Pons (tissue), 1 donor: Measurements from ENCODE around the gene CPTP.
"Not testable (repeated sequence)": the region's sequence is repeated elsewhere in the genome, so short reads cannot be mapped to it uniquely, and the experiment has no call there.

Experiments
- DNase-seq: peaks from one replicate; pipeline ENCODE4 v3.0.0-alpha.2; 2016; ENCODE audit warnings: low spot score

Gene CPTP

DNA sequence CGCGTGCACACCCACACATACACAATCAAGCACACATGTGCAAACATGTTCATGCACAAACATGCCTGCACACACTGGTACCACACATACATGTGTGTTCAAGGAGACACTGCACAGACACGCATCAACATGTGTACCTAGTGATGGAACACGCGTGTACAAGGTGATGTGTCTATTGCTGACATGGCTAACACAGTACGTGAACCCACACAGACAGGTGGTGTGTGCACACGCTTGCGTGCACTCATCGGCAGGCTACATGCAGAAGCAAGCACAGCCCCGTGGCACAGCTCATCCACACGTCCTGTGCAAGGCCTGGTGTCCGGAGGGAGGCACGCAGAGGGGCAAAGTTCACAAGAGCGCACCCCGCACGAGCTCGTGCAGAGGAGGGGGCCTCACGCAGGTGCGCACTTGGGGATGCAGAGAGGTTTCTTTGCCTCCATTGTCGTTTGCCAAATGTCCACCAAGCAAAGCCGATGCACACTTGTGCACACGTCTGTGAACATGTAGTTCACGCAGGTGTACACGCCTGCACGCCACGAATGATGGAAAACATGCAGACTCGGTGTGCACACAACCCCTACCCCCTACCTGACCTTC lies 17.8 kb upstream of the CPTP start:
- peak; percentile 29 for DNase-seq

DNA sequence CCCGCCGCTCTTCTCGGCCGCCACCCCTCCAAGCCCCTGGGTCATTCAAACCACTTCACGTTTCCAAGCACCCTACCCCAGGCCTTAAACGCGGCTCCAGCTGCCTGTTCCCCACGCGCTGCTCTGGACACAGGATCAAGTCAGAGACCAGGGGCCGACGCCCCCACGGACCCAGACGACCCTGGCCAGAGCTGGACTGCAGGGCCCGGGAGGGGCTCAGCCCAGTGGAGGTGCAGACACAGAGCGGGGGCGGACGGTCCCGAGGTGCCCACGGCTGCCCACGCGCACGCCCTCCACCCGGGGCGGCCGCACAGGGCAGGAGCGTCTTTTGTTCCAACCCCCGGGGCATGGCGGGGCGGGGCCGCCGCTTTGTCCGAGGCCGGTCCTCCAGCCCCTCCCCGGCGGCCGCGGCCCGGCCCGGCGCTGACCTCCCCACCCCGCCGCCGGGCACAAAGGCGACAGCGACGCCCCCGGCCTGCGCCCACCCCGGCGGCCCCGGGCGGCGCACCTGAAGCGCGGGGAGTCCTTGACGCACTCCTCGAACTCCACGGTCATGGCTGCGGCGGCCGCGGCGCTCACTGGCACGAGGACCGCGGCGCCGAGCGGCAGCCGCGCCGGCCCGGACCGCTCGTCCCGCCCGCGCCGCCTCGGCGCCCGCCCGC lies 17.2 kb upstream of the CPTP start:
- DNase-seq = no peak

DNA sequence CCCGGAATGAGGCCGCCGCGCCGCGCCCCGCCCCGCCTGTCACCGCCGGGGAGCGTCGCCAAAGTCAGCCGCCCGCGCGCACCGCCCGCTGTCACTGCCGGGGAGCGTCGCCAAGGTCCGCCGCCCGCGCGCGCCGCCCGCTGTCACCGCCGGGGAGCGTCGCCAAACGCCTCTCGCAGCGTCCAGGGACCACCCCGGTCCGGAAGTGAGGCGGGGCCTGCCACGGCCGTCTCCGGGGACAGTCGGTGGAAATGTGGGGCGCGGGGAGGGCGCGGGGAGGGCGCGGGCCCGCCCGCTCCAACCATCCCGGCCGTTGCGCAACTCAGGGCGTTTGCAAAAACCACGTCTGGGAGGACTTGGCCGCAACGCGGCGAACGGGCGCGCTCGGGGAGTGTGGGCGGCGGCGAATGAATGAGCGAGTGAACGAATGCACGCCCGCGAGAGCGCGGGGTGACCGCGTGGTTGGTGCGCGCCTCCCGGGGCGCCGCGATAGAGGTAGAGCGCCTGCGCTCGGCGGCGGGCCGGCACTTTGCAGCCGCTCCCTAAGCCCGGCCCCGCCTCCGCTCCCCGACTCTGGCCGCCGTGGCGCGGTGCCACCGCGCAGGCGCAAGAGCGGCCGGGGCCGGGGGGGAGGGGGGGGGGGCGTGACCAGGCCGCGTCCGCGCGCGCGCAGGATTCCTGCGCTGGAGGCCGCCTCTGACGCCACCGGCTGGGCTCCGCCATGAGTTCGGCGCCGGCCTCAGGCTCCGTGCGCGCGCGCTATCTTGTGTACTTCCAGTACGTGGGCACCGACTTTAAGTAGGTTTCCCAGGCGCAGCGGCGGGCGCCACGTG lies 16.5 kb upstream of the CPTP start, which contains the start of the genes ACAP3 and PUSL1:
Gene ACAP3 (minus strand): TSS at position 8 of the 833 bp plus-strand sequence. CDS start 115 bp downstream, outside the sequence.
Gene PUSL1 (plus strand): TSS at position 675 of the 833 bp plus-strand sequence. CDS start 47 bp downstream, at position 722.
- DNase-seq = peak; percentile 82

DNA sequence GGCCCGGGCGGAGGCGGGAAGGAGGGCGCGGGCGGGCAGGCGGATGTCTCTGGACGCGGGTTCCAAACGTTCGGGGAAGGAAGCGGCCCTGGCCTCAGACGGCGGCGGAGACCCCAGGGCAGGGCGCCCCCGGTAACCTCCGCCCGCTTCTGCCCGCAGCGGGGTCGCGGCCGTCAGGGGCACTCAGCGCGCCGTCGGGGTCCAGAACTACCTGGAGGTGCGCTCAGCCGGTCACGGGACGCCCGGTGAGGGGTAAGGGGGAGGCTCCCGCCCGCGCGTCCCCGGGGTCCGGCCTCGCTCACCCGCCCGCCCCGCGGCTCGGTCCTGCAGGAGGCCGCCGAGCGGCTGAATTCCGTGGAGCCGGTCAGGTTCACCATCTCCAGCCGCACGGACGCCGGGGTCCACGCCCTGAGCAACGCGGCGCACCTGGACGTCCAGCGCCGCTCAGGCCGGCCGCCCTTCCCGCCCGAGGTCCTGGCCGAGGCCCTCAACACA lies 15.8 kb upstream of the CPTP start:
- DNase-seq = no peak

DNA sequence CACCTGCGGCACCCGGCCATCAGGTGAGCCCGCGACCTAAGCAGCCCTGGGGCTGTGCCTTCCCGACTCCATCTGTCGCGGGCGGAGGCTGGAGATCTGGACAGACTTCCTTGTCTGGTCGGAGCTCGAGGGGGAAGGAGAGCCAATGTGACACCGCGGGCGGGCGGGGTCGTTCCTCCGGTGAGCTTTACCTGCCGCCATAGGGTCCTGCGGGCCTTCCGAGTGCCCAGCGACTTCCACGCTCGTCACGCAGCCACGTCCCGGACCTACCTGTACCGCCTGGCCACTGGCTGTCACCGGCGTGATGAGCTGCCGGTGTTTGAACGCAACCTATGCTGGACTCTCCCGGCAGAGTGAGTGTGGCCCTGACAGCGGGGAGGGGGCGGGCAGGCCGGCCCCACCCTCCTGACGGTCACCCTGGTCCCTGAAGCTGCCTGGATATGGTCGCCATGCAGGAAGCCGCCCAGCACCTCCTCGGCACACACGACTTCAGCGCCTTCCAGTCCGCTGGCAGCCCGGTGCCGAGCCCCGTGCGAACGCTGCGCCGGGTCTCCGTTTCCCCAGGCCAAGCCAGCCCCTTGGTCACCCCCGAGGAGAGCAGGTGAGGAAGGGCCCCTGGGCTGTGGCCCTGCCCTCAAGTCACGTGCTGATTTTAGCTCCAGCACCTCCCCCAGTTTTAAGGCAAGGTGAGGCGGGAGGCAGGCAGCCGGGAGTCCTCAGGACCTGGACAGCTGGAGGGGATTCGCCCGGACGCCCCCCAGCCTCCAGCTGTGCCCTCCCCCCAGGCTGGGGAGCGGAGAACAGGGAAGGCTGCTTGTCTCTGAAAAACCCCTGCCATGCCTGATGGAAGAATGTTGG lies 15.1 kb upstream of the CPTP start:
- DNase-seq = no peak

DNA sequence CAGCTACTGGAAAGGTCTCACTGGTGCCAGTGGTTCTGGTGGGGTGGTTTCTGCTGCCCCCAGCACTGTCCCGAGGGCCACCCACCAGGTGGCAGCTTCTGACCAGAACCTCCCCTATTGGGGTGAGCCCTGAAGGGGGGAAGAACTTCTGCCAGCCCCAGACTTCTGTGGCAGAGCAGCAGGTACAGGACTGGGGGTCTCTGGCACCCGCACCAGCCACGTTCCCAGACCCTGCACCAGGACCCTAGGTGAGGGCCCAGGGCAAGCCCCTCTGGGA lies 14.6 kb upstream of the CPTP start:
- DNase-seq = no peak

DNA sequence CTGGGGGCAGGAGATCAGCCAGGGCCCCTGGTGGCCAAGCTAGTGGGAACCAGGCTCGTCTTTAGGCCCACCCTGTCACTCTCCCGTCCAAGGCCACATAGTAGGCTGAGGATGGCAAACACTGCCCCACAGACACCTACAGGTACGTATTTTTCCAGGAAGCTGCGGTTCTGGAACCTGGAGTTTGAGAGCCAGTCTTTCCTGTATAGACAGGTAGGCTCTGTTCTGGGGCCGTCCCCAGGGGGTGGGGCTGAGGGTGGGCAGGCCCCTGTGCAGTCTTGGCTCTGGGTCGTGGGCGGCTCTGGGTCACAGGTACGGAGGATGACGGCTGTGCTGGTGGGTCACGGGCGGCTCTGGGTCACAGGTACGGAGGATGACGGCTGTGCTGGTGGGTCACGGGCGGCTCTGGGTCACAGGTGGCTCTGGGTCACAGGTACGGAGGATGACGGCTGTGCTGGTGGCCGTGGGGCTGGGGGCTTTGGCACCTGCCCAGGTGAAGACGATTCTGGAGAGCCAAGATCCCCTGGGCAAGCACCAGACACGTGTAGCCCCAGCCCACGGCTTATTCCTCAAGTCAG lies 14.0 kb upstream of the CPTP start:
- DNase-seq = no peak

DNA sequence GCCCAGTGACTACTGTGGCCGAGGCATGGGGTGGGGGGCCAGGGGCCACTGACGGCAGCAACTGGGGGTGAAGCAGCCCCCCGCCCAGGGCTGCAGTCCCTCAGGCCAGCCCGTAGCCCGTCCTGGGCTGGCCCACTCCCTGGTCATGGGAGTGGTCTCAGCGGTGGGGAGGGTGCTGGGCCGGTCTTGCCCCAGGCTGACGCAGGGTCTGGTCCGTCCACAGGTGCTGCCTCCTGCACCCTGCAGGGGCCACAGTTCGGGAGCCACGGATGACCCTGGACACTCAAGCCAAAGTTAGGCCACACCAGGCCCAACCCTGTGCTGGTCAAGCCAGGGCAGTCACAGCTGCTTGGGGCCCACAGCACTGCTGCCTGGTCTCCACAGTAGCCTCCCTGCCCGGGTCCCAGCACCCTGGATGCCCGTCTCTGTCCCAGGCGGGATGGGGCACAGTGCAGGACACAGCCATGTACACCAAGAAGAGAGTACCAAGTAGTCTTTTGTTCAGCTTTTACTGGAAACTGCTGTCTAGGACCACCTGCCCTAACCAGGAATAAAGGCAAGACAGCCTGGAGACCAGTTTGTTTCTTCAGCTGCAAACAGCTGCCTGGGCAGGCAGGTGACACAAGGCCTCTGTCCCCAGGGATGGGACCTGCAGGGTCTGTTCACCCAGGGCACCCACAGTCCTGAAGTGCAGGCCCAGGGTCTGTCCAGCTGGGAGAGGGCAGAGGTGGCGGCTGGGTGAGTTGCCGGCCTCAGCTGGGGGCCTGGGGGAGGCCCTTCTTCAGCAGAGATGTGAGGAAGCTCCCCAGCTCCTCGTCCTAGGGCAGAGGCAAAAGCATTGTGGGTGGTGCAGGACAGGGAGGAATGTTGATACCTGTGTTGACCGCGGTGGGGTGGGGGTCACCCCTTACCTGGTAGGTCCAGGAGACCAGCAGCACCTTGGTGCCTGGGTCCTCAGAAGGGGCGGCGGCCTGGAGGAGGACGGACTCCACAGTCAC lies 13.2 kb upstream of the CPTP start:
- DNase-seq = no peak

DNA sequence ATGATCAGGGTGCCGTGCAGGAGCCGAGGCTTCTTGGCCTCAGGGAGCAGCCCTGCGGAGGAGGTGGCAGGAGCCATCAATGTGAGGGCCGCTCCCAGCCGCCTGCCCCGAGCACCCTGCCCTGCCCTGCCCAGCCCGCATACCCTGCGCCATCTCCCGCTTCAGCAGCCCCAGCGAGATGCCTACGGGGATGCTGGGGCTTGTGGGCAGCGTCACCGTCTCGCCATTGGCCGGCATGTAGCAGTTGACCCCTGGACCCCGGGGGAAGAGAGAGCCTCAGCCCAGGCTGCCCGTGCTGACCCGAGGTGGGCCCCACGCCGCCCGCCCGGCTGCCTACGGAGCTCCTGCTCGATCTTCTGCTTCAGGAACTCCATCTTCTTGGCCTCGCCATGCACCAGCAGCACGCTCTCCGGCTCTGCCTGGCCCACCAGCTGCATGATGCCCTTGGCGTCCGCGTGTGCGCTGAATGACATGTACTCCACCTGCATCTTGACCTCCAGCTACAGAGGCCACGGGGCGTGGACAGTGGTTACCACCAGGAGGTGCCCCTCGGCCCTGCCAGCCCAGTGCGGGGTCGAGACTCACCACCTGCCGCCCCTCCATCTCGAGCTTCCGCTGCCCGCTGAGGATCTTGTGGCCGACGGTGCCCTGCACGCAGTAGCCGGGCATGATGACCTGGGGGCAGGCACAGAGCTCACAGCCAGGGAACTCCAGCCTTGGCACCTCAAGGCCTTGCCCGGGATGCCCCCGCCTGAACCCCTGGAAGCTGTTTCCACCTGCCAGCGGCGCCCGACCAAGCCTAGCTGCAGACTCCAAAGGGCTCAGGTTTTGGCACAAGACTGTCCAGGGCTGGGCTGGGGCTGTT lies 11.9 kb upstream of the CPTP start:
- DNase-seq = no peak

DNA sequence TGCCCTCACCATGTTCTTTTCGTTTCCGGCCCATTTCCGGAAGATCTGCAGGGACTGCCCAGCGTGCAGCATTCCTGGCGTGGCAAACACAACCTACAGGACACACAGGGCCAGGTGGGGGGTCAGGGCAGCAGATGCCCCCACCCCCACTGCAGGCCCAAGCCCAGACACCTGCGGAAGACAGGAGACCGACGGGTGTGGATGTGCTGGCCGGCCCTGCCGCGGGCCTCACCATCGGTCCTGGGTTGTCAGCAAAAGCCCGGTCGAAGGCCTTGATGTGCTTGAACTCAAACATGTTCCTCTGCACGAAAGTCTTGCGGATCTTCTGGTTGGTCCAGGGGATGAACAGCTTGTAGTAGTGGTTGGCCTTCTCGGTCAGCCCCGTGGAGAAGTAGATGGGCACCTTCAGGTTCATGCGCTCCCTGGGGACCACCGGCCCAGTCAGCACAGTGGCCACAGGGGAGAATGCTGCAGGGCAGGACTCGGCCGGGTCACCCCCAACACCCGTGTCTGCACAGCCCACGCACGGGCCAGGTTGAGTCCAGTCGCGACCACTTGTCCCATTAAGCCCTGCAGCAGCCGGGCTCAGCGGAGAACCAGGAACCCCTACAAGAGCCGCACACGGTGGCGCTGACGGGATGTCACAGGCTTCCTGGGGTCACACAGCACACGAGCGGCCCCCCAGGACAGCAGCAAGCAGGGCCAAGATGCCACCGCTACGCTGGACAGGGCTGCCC lies 10.9 kb upstream of the CPTP start:
- no peak for DNase-seq

DNA sequence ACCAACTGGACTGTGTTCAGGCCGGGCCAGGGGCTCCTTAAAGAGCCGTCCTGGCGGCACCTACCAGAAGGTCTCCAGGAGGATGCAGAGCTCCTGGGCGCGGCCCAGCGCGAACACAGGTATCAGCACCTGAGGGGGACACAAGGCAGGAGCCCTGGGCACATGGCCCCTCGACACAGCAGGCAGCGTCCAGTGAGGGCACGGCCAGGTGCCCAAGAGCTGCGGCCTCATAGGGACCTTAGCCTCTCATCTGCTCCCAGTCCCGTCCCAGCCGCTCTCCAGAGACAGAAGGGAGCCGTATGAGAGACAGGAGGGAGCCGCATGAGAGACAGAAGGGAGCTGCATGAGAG lies 10.4 kb upstream of the CPTP start:
- DNase-seq = no peak

DNA sequence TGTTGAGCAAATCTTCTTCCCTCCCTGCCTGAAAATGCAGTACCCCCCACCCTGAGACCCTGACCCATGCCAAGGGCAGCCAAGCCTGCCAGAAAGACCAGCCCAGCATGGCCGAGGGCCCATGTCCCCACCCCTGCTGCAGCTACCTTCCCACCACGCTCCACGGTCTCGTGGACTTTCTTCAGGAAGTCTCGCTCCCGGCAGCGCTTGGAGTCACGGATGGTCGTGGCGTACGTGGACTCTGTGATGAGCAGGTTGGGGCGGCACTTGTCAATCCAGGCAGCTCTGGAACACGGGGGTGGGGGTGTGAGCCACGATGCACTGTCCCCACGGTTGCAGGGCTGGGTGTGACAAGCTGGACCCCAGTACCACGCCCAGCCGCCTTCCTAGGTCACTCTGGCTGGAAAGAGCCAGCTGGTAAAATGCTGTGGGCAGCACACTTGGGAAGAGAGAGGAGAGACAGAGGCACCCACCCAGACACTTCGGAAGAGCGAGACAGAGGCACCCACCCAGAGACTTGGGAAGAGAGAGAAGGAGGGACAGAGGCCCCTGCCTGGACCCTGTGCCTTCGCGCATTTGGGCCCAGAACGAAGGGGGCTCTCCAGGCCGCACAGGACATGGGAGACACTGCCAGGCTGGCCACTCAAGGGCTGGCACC lies 9.8 kb upstream of the CPTP start:
- DNase-seq = no peak

DNA sequence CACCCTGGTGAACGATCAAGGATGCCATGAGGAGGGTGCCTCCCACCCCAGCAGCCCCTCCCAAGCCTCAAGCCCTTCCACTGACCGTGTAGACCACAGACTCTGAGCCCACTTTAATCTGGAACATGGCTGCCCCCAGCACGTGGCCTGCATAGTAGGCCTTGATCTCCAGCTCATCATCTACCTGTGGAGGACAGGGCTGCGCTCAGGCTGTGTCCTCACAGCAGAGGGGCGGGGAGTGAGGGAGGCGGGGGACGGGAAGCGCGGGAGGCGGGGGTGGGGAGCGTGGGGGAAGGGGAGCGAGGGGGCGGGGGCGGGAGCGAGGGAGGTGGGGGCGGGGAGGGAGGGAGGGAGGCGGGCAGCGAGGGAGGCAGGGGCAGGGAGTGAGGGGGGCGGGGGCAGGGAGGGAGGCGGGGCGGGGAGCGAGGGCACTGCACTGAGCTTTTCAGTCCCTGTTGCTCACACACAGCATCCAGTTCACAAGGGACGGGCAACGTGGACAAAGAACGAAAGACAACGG lies 9.1 kb upstream of the CPTP start:
- DNase-seq = no peak

DNA sequence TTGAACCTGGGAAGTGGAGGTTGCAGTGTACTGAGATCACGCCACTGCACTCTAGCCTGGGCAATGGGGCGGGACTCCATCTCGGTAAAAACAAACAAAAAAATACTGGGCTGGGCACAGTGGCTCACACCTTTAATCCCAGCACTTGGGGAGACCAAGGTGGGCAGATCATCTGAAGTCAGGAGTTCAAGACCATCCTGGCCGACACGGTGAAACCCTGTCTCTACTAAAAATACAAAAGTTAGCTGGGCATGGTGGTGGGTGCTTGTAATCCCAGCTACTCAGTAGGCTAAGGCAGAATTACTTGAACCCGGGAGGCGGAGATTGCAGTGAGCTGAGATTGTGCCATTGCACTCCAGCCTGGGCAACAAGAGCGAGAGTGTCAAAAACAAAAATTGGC lies 8.4 kb upstream of the CPTP start:
- DNase-seq = not testable (repeated sequence)

DNA sequence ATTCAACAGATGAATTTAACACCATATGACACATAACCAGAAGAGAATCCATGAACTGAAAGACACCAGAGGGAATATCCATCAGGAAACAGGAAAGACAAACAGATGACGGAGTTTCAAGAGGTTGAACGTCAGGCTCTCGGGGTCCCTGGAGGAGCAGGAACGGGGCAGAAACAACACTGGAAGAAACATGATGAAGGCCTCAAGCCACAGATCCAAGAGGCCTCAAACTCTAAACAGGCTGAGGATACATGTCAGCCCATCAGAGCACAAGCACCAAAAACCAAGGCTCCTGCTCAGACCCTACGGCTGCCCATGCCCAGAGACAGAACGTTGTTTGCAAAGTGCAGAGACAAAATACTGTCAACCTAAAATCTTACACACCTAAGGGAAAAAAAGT lies 7.2 kb upstream of the CPTP start:
- no peak for DNase-seq

DNA sequence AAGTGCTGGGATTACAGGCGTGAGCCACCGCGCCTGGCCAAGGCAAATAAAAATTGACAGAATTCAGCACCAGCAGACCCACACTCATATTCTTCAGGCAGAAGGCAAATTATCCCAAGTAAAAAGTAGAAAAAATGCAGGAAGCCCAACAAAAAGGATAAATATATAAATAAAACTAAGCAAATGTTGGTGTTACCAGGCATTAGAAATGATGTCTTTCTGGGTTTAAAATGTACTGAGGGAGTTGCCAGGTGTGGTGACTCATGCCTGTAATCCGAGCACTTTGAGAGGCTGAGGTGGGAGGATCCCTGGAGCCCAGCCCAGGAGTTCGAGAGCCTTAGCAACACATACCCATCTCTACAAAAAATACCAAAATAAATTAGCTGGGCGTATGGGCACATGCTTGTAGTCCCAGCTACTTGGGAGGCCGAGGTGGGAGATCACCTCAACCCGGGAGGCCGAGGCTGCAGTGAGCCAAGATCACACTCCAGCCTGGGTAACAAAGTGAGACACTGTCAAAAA lies 6.4 kb upstream of the CPTP start:
- DNase-seq = peak; percentile 26

DNA sequence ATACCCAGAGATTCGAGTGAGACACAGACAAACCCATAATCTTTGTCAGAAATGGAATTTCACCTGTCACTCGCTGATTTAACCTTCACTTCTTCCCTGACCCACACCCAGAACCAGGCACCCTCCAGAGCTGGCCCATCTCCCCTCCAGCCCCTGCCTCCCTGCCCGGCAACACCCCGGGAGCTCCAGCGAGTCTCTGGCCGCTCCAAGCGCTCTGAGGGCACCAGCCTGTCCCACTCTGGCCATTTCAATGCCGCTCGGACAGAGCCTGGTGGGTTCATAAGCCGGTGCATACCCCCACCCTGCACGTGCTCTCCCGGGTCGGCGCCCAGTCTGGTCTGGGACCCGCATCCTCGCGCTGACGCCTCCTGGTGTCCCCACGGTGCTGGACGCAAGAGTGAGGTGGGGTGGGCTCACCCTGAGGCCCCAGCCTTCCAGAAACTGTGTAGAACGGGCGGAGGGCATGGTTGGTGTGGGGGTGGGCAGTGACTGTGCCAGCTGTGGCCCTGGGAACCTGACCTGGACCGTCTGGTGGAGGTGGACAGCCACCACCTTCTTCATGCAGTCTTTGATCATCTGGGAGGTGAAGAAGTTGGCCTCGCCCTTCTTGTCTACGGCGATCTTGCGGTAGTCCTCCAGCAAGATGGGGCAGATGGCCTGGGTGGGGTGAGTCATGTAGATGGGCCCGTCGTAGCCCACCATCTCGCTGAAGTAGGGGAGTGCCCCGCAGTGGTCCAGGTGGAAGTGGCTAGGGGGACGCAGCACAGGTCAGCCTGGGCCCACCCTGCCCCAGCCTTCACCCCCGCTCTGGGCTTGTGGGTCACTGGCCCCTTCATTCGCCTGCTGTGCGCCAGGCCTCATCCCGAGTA lies 5.6 kb upstream of the CPTP start:
- no peak for DNase-seq
